Measurements from ENCODE around the gene NTN1.

GRCh38 chr17:9072696-9073339, 51.5 kb downstream of the NTN1 start:
- TF ChIP-seq EP300 (conservative IDR thresholded peaks at IDR 0.05; ENCODE audit: poor library complexity, severe bottlenecking) (no peak), CTCF (IDR thresholded peaks at IDR 0.05; ENCODE audit: poor library complexity, severe bottlenecking) (no peak), RAD21 (conservative IDR thresholded peaks at IDR 0.05) (no peak), EZH2 (IDR thresholded peaks at IDR 0.05; ENCODE audit: borderline replicate concordance, insufficient read depth, low read length, poor library complexity, severe bottlenecking) (no peak), POLR2AphosphoS5 (IDR thresholded peaks at IDR 0.05) (no peak)

Measured in neural cell (in vitro differentiated cells).